GM18868 (cell line): ENCODE measurements around the gene SRGAP1.
"Not testable (repeated sequence)": the region's sequence is repeated elsewhere in the genome, so short reads cannot be mapped to it uniquely, and the experiment has no call there.

ENCODE experiments used
- ATAC-seq: cut with Tn5 transposase; IDR thresholded peaks from one replicate; pipeline ENCODE4 v1.9.1; 2021; ENCODE audit warnings: mild to moderate bottlenecking, moderate library complexity; ENCODE audit not compliant: unreplicated experiment

The SRGAP1 gene

DNA sequence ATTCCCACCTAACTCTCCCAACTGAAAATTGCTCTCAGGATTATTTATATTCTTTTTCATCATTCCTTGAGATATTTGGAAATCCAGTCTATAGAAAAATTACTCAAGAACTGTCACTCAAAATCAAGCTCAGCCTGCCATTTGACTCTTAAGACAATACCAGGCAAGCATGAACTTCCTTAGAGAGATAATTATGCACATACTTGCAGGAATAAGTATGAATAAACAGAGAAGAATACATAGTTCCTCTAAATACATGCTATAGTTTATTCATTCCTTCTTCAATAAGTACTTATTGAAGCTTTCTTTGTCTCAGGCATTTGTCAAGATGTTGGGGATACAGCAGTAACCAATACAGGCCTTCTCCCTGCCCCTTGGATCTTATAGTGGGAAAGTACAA is 154.1 kb downstream of the SRGAP1 start:
- ATAC-seq: no peak

DNA sequence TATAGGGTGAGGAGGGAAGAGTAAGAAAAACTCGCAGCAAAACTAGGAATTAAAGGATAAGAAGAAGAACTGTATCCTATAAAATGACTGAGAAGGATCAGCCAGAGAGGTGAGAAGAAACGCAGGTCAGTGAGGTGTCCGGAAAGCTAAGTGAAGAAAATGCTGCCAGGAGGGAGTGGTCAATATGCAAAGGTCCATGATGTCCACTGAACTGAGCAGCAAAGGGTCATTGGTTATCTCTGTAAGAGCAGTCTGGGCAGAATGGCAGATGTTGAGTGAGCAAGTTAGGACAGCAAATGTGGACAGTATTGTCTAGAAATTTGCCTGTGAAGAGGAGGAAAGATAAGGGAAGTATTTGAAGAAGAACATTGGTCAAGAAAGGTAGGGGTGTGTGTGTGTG is 155.4 kb downstream of the SRGAP1 start:
- ATAC-seq: no peak

GRCh38 chr12:64001439-64001838 is 156.9 kb downstream of the SRGAP1 start:
- no peak for ATAC-seq

DNA sequence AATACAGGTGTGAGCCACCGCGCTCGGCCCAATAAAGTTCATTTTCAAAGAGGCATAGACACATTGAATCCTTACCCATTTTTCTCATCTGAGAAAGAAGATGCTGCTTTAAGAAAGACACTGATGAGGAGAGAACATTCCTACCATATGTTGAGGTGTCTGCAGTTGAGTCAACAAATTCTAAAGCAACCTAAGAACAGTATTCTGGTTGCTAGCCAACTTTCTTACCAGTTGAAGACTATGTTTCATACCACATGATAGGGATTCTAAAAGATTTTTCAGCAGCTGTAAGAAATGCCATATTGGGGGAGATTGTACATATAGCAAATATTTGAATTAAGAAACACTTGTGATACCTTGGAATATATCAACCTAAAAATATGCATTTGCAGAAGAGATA is 160.1 kb downstream of the SRGAP1 start:
- no peak for ATAC-seq

GRCh38 chr12:64006211-64006825 is 161.8 kb downstream of the SRGAP1 start:
- ATAC-seq: no peak

- no peak for ATAC-seq
Measured at GRCh38 chr12:64007853-64008252, 163.4 kb downstream of the SRGAP1 start.

- no peak for ATAC-seq
Measured at GRCh38 chr12:64008596-64008995, 164.1 kb downstream of the SRGAP1 start.

- ATAC-seq: peak; percentile 31
Measured at GRCh38 chr12:64009321-64010068, 165.0 kb downstream of the SRGAP1 start.

- peak; percentile 61 for ATAC-seq
Measured at GRCh38 chr12:64010069-64010686, 165.7 kb downstream of the SRGAP1 start.

DNA sequence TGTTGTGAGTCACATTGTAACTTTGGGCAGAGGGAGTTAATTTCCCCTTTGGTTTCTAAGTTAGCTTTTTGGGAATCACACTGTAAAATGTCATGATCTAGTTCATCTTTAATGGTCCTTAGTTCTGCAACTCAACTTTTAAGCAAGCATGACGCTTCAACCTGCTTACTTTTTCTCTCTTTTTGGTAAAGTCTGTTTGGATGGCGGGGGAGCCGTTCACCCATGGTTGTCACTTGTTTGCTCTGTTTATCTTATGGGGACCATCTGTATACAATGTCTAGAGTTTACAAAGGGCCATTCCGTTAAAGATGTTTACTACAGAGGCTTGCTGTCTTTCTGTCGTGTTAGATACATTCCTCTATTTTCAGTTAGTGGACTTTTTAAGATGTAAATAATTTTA is 172.0 kb downstream of the SRGAP1 start:
- ATAC-seq: no peak

DNA sequence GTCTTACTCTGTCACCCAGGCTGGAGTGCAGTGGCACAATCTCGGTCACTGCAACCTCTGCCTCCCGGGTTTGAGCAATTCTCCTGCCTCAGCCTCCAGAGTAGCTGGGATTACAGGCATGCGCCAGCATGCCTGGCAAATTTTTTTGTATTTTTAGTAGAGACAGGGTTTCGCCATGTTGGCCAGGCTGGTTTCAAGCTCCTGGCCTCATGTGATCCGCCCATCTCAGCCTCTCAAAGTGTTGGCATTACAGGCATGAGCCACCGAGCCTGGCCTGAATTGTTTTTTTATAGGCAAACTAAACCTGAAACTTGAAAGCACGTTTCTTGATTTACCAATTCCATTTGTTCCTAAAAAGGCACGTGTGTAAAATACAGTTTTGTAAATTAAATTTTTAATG is 173.6 kb downstream of the SRGAP1 start:
- not testable (repeated sequence) for ATAC-seq

DNA sequence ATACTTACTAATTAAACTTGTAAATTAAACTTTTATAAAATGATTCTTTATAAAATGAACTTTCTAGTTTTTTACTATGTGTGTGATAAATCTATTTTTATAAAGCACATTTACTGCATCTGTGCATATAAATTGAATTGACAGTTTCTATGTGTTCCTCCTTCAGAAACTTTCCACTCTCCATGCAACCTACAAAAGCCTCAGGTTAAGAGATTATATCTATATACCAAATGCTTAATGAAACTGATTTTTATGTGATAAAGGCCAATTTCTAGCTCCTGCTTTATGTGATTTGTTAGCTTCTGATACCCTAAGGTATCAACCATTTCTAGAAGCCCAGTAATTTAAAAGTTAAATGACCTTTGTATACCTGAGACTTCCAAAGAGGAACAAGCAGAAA is 174.0 kb downstream of the SRGAP1 start:
- no peak for ATAC-seq

GRCh38 chr12:64019101-64019500 is 174.6 kb downstream of the SRGAP1 start:
- ATAC-seq: no peak

DNA sequence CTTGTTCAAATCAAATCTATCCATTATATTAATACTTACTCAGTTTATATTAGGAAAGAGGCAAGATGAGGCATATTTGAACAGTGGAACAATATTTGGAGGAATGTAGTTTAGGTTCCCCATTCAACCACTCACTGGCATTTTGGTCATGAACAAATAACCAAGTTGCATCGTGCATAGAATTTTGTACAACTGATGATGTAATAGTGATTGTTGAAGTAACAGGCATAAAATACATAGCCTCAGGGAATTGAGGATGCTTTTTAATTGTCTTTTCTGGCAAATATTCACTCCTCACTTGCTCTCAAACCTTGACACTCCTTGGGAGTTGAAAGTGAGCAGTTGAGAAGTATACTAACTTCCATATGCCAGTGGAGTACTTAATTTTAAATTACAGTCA is 175.2 kb downstream of the SRGAP1 start:
- ATAC-seq: no peak

- no peak for ATAC-seq
Measured at GRCh38 chr12:64025174-64025958, 180.9 kb downstream of the SRGAP1 start.

- ATAC-seq: no peak
Measured at GRCh38 chr12:64027311-64027710, 182.8 kb downstream of the SRGAP1 start.

- ATAC-seq: no peak
Measured at GRCh38 chr12:64028541-64028940, 184.0 kb downstream of the SRGAP1 start.

DNA sequence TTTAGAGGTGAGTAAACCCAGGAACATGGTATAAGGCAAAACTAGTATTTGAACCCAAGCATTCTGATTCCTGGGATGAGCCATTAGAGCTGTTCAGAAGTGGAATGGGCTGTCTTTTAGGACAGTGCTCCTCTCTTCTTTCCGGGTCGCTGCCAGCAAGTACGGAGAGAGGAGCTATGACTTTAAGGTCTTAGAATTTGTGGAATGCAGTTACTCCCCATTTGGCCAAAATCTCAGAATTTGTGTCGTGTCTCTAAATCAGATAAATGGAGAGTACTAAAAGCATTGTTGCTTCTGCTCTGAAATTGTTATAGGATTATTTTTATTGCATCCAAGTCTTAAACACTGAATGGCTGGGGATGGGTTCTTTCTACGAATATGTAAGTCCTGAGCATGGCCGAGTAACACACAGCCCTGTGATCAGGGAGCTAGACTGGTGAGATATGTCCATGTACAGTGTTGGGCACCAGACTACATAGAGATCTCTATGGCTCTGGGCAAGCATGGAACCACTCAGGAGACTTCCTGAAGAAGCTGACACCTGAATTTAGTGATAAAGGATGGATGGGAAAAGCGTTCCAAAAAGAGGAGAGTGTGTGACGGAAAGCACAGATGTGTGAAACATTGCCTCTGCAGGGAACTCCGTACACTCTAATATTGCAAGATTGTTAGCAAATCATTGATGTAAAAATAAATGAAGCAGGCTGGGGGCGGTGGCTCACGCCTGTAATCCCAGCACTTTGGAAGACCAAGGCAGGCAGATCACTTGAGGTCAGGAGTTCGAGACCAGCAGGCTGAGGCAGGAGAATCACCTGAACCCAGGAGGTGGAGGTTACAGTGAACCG is 184.7 kb downstream of the SRGAP1 start:
- no peak for ATAC-seq

GRCh38 chr12:64030155-64030554 is 185.7 kb downstream of the SRGAP1 start:
- no peak for ATAC-seq

DNA sequence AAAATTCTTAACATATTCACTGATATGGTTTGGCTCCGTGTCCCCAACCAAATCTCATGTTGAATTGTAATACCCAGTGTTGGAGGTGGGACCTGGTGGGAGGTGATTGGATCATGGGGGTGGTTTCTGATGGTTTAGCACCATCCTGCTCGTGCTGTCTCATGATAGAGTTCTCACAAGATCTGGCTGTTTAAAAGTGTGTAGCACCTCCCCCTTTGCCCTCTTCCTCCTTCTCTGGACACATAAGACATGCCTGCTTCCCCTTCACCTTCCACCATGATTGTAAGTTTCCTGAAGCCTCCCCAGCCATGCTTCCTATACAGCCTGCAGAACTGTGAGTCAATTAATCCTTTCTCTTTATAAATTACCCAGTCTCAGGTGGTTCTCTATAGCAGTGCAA is 189.6 kb downstream of the SRGAP1 start:
- ATAC-seq: not testable (repeated sequence)
